Stimulated activated CD8-positive, alpha-beta memory T cell treated with anti-CD3 and anti-CD28 coated beads, Interleukin-7, amount 100 ng/mL, for 1 hour (primary cell): ENCODE measurements around the gene CAST.

ENCODE experiments used
- DNase-seq, 2 donors: peaks; one replicate each; pipeline ENCODE4 v3.0.0-alpha.2; 2020; ENCODE audit warnings: low read depth in 2 of 2

CAST gene

GRCh38 chr5:96671441-96671840 lies 9.3 kb downstream of the CAST start:
- DNase-seq = no peak

- no peak for DNase-seq
Measured at GRCh38 chr5:96673127-96673526, 11.0 kb downstream of the CAST start.

- DNase-seq = no peak
Measured at GRCh38 chr5:96675882-96676281, 13.7 kb downstream of the CAST start.

GRCh38 chr5:96677496-96677895 lies 15.3 kb downstream of the CAST start:
- no peak for DNase-seq

- no peak for DNase-seq
Measured at GRCh38 chr5:96679293-96679692, 17.1 kb downstream of the CAST start.

- no peak for DNase-seq
Measured at GRCh38 chr5:96680759-96681470, 18.7 kb downstream of the CAST start.

GRCh38 chr5:96683392-96683791 lies 21.2 kb downstream of the CAST start:
- DNase-seq = no peak

- no peak for DNase-seq
Measured at GRCh38 chr5:96683810-96684209, 21.6 kb downstream of the CAST start.

GRCh38 chr5:96687080-96687479 lies 24.9 kb downstream of the CAST start:
- no peak for DNase-seq

GRCh38 chr5:96687812-96688453 lies 25.8 kb downstream of the CAST start:
- no peak for DNase-seq

GRCh38 chr5:96690861-96691260 lies 28.7 kb downstream of the CAST start:
- DNase-seq = no peak

GRCh38 chr5:96691503-96692303 lies 29.5 kb downstream of the CAST start:
- no peak for DNase-seq

GRCh38 chr5:96692441-96692840 lies 30.3 kb downstream of the CAST start:
- no peak for DNase-seq

- DNase-seq = no peak
Measured at GRCh38 chr5:96699186-96699820, 37.1 kb downstream of the CAST start.

- peak; percentile 45 to 46 for DNase-seq
Measured at GRCh38 chr5:96702503-96703383, 40.6 kb downstream of the CAST start.

GRCh38 chr5:96703384-96703920 lies 41.3 kb downstream of the CAST start:
- no peak for DNase-seq

GRCh38 chr5:96703995-96704394 lies 41.8 kb downstream of the CAST start:
- no peak for DNase-seq

- no peak for DNase-seq
Measured at GRCh38 chr5:96706433-96707111, 44.4 kb downstream of the CAST start.

GRCh38 chr5:96708600-96708999 lies 46.4 kb downstream of the CAST start:
- no peak for DNase-seq

GRCh38 chr5:96709152-96709821 lies 47.1 kb downstream of the CAST start:
- no peak for DNase-seq
